Endothelial cell of umbilical vein (primary cell): ENCODE results near the gene KIAA1958. TPM values are rescaled to one million over a fixed set of nuclear protein-coding genes. Genes with fewer than 3 reads are reported as not detected.

Experiments
- BruUV-seq: library from RNA; stranded (reverse); fragments of 400-500 nt; replicated peaks from 2 replicates; lab custom pipeline; 2021; lab: Mats Ljungman, UMichigan
- CTCF ChIA-PET: fragments of 300-600, 350-600 bp; sonication (Branson Sonifier 250); formaldehyde crosslinking; loops from one replicate; lab custom pipeline; 2021; ENCODE audit warnings: antibody characterized with exemption, inconsistent platforms; lab: Charles Lee
- POLR2A ChIA-PET: fragments of 300-600, 350-600 bp; sonication (Branson Sonifier 250); formaldehyde crosslinking; loops from one replicate; lab custom pipeline; 2021; ENCODE audit warnings: antibody characterized with exemption, inconsistent platforms; lab: Charles Lee
- DNase-seq: peaks from one replicate; pipeline ENCODE4 v3.0.0-alpha.2; 2011; ENCODE audit warnings: low read depth, low spot score
- FAIRE-seq: peaks from 2 replicates; lab custom pipeline; 2011; peaks lifted over from hg19 to GRCh38; lab: Jason Lieb, UNC
- H2AFZ ChIP-seq: 2 replicates; pipeline ENCODE4 v1.6.0; 2012; ENCODE audit warnings: low read depth, low read length, control low read depth, inconsistent platforms
- H3K27ac ChIP-seq: 2 replicates; pipeline ENCODE4 v1.5.1; 2011; ENCODE audit warnings: low read depth, mild to moderate bottlenecking, control low read depth, low read length, moderate library complexity; ENCODE audit not compliant: insufficient read depth
- H3K27me3 ChIP-seq, 2 experiments: 2 replicates each; pipeline versions ENCODE4 v1.6.0 to v1.6.1; 2011; ENCODE audit warnings: low read length in 2 of 2, mixed read lengths in 1 of 2; ENCODE audit not compliant: control insufficient read depth in 2 of 2, insufficient read depth in 2 of 2
- H3K36me3 ChIP-seq, 2 experiments: 2 replicates in 1 of 2; 3 replicates in 1 of 2; pipeline ENCODE4 v1.5.1; 2011; ENCODE audit warnings: low read length in 2 of 2, mild to moderate bottlenecking in 1 of 2, moderate library complexity in 1 of 2; ENCODE audit not compliant: control insufficient read depth in 2 of 2, insufficient read depth in 2 of 2; ENCODE audit errors: extremely low read depth in 1 of 2
- H3K4me1 ChIP-seq: 3 replicates; pipeline ENCODE4 v1.5.1; 2011; ENCODE audit warnings: mild to moderate bottlenecking, low read length; ENCODE audit not compliant: control insufficient read depth, insufficient read depth; ENCODE audit errors: extremely low read depth
- H3K4me2 ChIP-seq: 2 replicates; pipeline ENCODE4 v1.6.1; 2011; ENCODE audit warnings: low read length, control low read depth, mixed read lengths; ENCODE audit not compliant: insufficient read depth
- H3K4me3 ChIP-seq, 3 experiments: fragments of 200-600 bp in 1 of 3; sonication (generic), shearing (Covaris generic) in 1 of 3; replicated peaks in 1 of 3; 2 replicates each; pipeline ENCODE4 v1.5.1; 2011 to 2016; ENCODE audit warnings: control low read depth in 3 of 3, low read length in 3 of 3, mild to moderate bottlenecking in 2 of 3, inconsistent platforms in 1 of 3, low read depth in 1 of 3, moderate library complexity in 1 of 3; ENCODE audit not compliant: insufficient read depth in 1 of 3
- H3K79me2 ChIP-seq: 2 replicates; pipeline ENCODE4 v1.6.0; 2012; ENCODE audit warnings: low read length, inconsistent platforms; ENCODE audit not compliant: control insufficient read depth, insufficient read depth
- H3K9ac ChIP-seq: replicated peaks from 2 replicates; pipeline ENCODE3; 2011; ENCODE audit warnings: low read length, control low read depth; ENCODE audit not compliant: insufficient read depth; ENCODE audit errors: extremely low read depth
- H3K9me1 ChIP-seq: replicated peaks from 3 replicates; pipeline ENCODE4 v1.6.0; 2011; ENCODE audit warnings: mild to moderate bottlenecking, low read length; ENCODE audit not compliant: control insufficient read depth, insufficient read depth; ENCODE audit errors: extremely low read depth
- H3K9me3 ChIP-seq: replicated peaks from 2 replicates; pipeline ENCODE4 v1.5.1; 2012; ENCODE audit warnings: low read length, inconsistent platforms; ENCODE audit not compliant: control insufficient read depth, insufficient read depth
- H4K20me1 ChIP-seq: replicated peaks from 2 replicates; pipeline ENCODE3; 2011; ENCODE audit warnings: mild to moderate bottlenecking, low read length; ENCODE audit not compliant: control insufficient read depth, insufficient read depth; ENCODE audit errors: extremely low read depth
- CTCF ChIP-seq, 2 donors: IDR thresholded peaks; 1 replicate in 1 of 2; 2 replicates in 1 of 2; pipeline ENCODE4 v1.5.1; 2011; ENCODE audit warnings: low read length in 2 of 2, mild to moderate bottlenecking in 2 of 2, moderate library complexity in 2 of 2, control low read depth in 1 of 2, inconsistent platforms in 1 of 2, low read depth in 1 of 2; ENCODE audit not compliant: insufficient read depth in 1 of 2; ENCODE audit errors: extremely low read depth in 1 of 2
- EZH2 ChIP-seq: IDR thresholded peaks from 2 replicates; pipeline ENCODE4 v1.6.1; 2012; ENCODE audit warnings: borderline replicate concordance, low read depth, mild to moderate bottlenecking, moderate library complexity, low read length, inconsistent platforms; ENCODE audit not compliant: severe bottlenecking
- FOS ChIP-seq: IDR thresholded peaks from 2 replicates; pipeline ENCODE4 v1.6.1; 2011; ENCODE audit warnings: mild to moderate bottlenecking, low read length, moderate library complexity, borderline replicate concordance; ENCODE audit not compliant: insufficient read depth
- GATA2 ChIP-seq: IDR thresholded peaks from 2 replicates; pipeline ENCODE4 v1.7.0; 2011; ENCODE audit warnings: low read depth, mild to moderate bottlenecking, moderate library complexity, mixed read lengths, low read length; ENCODE audit not compliant: insufficient read length, insufficient read depth
- JUN ChIP-seq: IDR thresholded peaks from 2 replicates; pipeline ENCODE4 v1.6.1; 2011; ENCODE audit warnings: borderline replicate concordance, low read depth; ENCODE audit not compliant: insufficient read length, insufficient read depth
- MAX ChIP-seq: IDR thresholded peaks from 2 replicates; pipeline ENCODE4 v1.6.1; 2011; ENCODE audit not compliant: insufficient read depth, insufficient read length
- MYC ChIP-seq: IDR thresholded peaks from one replicate; pipeline ENCODE4 v1.6.1; 2011; ENCODE audit warnings: mild to moderate bottlenecking, low read depth, low read length
- POLR2A ChIP-seq: IDR thresholded peaks from 2 replicates; pipeline ENCODE4 v1.6.1; 2012; ENCODE audit warnings: low read depth, mild to moderate bottlenecking, control low read depth, low read length
- POLR2AphosphoS5 ChIP-seq: IDR thresholded peaks from 2 replicates; pipeline ENCODE4 v1.6.1; 2012; ENCODE audit warnings: low read depth, mild to moderate bottlenecking, control low read depth, low read length, moderate library complexity; ENCODE audit not compliant: insufficient read depth
- dilution Hi-C: fragments of 300-500 bp; cut with MboI; formaldehyde crosslinking; loops from one replicate; pipeline ENCODE4 v1.15.0; 2019; ENCODE audit warnings: low sequenced_read_pairs; ENCODE audit not compliant: extremely low pct_ligation_motif_present
- intact Hi-C: fragments of 100-400 bp; cut with micrococcal nuclease; formaldehyde crosslinking; loops from one replicate; pipeline ENCODE4 v1.10.0; 2022
- polyA plus RNA-seq, 4 experiments: library from polyadenylated mRNA; depleted of rRNA in 3 of 4; stranded (reverse) in 3 of 4; unstranded in 1 of 4; fragments of >200 nt; gene quantifications; 2 replicates each; pipeline versions ENCODE4 v1.2.1 to v1.2.3, GENCODE V29; 2011 to 2012; ENCODE audit warnings: missing spikeins in 1 of 4
- total RNA-seq: library from RNA; stranded (reverse); gene quantifications from 2 replicates; pipeline ENCODE4 v1.2.3, GENCODE V29; 2021

KIAA1958 gene
- total and polyA plus RNA-seq, 2 donors (not counting 3 experiments of a cell fraction or from before 2014, with no cell fraction given): 1.7 to 5.0 TPM

GRCh38 chr9:112445196-112445595, 41.4 kb upstream of the KIAA1958 start:
- Histone ChIP-seq H3K27ac (no peak overlapping the region), H3K79me2 (no peaks in the 10 kb centered on the region), H3K4me1 (no peaks in the 10 kb centered on the region), H3K4me2 (no peak overlapping the region), H3K27me3 (no peaks in the 10 kb centered on the region), H3K9me1 (no peaks in the 10 kb centered on the region), H2AFZ (no peak overlapping the region), H4K20me1 (no peaks in the 10 kb centered on the region), H3K4me3 (no peak overlapping the region), H3K36me3 (no peaks in the 10 kb centered on the region), H3K9me3 (no peaks in the 10 kb centered on the region), H3K9ac (no peak overlapping the region)
- intact Hi-C loops: no loop called here
- ChIA-PET CTCF (interaction anchor here (0.7 to 3.7 kb wide), 8 partner anchors 19 to 374 kb away, joined by 3 to 13 read pairs (median 4); no protein-coding TSS in a partner anchor), POLR2A (interaction anchor here (0.7 kb wide), 1 partner anchor 319 kb away, joined by 3 read pairs; no protein-coding TSS in a partner anchor)
- dilution Hi-C loops: no loop called here
- BruUV-seq: no TSS peak
- FAIRE-seq (no peak), DNase-seq (no peak)
- TF ChIP-seq FOS (no peak), POLR2AphosphoS5 (no peak), CTCF (IDR thresholded peaks at IDR 0.05; ENCODE audit: extremely low read depth in 1 of 2, insufficient read depth in 1 of 2, low read depth in 1 of 2, low read length in 2 of 2) (no peak), MAX (no peak), MYC (no peak), GATA2 (no peak), EZH2 (no peak), JUN (no peak), POLR2A (no peak)
